Left ventricle myocardium inferior (tissue), 1 donor: Measurements from ENCODE around the gene ECHDC3. TPM values are rescaled to one million over a fixed set of nuclear protein-coding genes. Genes with fewer than 3 reads are reported as not detected.

Source experiments
- DNase-seq: peaks from one replicate; pipeline ENCODE4 v3.0.0-alpha.2; 2020
- H3K27ac ChIP-seq: fragments of 200-600 bp; replicated peaks from 2 replicates; pipeline ENCODE4 v1.8.0; 2021
- H3K27me3 ChIP-seq: fragments of 200-600 bp; 2 replicates; pipeline ENCODE4 v1.8.0; 2021; ENCODE audit warnings: low read depth
- H3K36me3 ChIP-seq: fragments of 200-600 bp; 2 replicates; pipeline ENCODE4 v1.8.0; 2021
- H3K4me1 ChIP-seq: fragments of 200-600 bp; 2 replicates; pipeline ENCODE4 v1.8.0; 2021
- H3K4me3 ChIP-seq: fragments of 200-600 bp; 2 replicates; pipeline ENCODE4 v1.8.0; 2021; ENCODE audit warnings: mild to moderate bottlenecking, moderate library complexity
- H3K9me3 ChIP-seq: fragments of 200-600 bp; replicated peaks from 2 replicates; pipeline ENCODE4 v1.8.0; 2021
- intact Hi-C: fragments of 100-400 bp; cut with micrococcal nuclease; formaldehyde crosslinking; loops from one replicate; pipeline ENCODE4 v1.11.0; 2022
- total RNA-seq: library from RNA; stranded (reverse); fragmentation: NEBNext Ultra II Directional; extraction: Animal tissue kit (Norgen Biotek cat#: 25700); gene quantifications from one replicate; pipeline ENCODE4 v1.2.1, GENCODE V29; 2021
- TF ChIP-seq, protein P1 (sequence below): fragments of 200-600 bp; IDR thresholded peaks from 2 replicates; pipeline ENCODE4 v1.8.0; 2021; ENCODE audit warnings: antibody characterized with exemption, mild to moderate bottlenecking, borderline replicate concordance
- donor health status: DM: no; HTN: yes; CAD: no; lungs with severe emphysema.

The ECHDC3 gene
- total RNA-seq, 1 donor from 2014 or later: 88.5 TPM

DNA sequence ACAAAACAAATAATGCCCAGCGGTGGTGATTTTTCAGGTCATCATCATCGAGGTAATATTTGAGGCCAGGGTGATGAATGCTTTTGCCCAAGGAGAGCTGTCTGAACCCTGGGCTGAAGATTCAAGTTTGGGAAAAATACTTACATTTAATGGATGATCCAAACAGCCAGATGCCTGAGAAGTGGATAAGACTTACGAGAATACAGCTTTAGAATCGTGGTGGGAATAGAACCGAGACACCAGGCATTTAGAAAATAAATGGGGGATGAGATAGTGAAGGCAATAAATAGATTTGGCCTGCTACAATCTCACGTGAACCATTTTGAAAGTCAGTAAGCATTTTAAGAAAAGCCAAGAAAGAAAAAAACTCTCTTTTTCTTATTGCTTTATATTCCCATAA is 68.8 kb downstream of the ECHDC3 start:
- intact Hi-C loops: no loop called here
- no peak for DNase-seq
- peaks cover 23% of the 10 kb centered on the region for H3K27me3 ChIP-seq
- H3K4me1 ChIP-seq: no peaks in the 10 kb centered on the region
- H3K36me3 ChIP-seq: no peaks in the 10 kb centered on the region
- H3K9me3 ChIP-seq: no peaks in the 10 kb centered on the region
- H3K27ac ChIP-seq: no peak overlapping the region
- TF ChIP-seq, protein P1, sequence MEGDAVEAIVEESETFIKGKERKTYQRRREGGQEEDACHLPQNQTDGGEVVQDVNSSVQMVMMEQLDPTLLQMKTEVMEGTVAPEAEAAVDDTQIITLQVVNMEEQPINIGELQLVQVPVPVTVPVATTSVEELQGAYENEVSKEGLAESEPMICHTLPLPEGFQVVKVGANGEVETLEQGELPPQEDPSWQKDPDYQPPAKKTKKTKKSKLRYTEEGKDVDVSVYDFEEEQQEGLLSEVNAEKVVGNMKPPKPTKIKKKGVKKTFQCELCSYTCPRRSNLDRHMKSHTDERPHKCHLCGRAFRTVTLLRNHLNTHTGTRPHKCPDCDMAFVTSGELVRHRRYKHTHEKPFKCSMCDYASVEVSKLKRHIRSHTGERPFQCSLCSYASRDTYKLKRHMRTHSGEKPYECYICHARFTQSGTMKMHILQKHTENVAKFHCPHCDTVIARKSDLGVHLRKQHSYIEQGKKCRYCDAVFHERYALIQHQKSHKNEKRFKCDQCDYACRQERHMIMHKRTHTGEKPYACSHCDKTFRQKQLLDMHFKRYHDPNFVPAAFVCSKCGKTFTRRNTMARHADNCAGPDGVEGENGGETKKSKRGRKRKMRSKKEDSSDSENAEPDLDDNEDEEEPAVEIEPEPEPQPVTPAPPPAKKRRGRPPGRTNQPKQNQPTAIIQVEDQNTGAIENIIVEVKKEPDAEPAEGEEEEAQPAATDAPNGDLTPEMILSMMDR: no peak
- no peak overlapping the region for H3K4me3 ChIP-seq

DNA sequence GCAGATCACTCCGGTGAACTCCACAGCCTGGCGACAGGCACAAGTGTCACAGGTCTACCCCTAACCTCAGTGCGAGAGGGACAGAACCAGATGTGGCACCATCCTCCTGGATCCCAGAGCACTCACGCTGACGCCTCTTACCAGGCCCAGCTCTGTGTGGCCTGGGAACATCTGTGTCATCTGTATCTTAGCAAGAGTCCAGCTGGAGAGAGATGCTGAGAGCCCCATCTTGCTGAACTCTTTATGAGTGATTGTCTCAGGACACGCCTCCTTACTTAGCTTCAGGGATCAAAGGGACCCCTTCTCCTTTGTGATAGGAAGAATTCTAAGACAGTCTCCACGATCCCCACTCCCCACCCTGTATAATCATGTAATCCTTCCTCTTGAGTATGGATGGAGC is 71.0 kb downstream of the ECHDC3 start:
- H3K9me3 ChIP-seq: no peaks in the 10 kb centered on the region
- H3K27ac ChIP-seq: no peak overlapping the region
- H3K27me3 ChIP-seq: peaks cover 20% of the 10 kb centered on the region
- no peaks in the 10 kb centered on the region for H3K36me3 ChIP-seq
- intact Hi-C loops: no loop called here
- DNase-seq: no peak
- no peak overlapping the region for H3K4me3 ChIP-seq
- H3K4me1 ChIP-seq: no peaks in the 10 kb centered on the region
- TF ChIP-seq, protein P1: no peak

Other genes with a start within 250 kb of the ECHDC3 start
- gene USP6NL, start 130.7 kb upstream of the ECHDC3 start, total RNA-seq: 7.9 TPM
- 0.52 TPM for gene PROSER2, start 81.0 kb downstream of the ECHDC3 start, total RNA-seq